Right forelimb (tissue), 1 donor: ENCODE results near the gene APPBP2.
"Not testable (repeated sequence)": the region's sequence is repeated elsewhere in the genome, so short reads cannot be mapped to it uniquely, and the experiment has no call there.

ENCODE experiments used
- DNase-seq: peaks from one replicate; pipeline ENCODE4 v3.0.0-alpha.2; 2018

APPBP2 gene

GRCh38 chr17:60525685-60526514, at the start of gene APPBP2:
Gene APPBP2, minus strand, starts transcription at chr17:60526242. Its CDS starts 311 bp downstream, at chr17:60525931.
- DNase-seq: peak; percentile 91

GRCh38 chr17:60573236-60574051, 47.4 kb upstream of the APPBP2 start:
- DNase-seq: no peak

DNA sequence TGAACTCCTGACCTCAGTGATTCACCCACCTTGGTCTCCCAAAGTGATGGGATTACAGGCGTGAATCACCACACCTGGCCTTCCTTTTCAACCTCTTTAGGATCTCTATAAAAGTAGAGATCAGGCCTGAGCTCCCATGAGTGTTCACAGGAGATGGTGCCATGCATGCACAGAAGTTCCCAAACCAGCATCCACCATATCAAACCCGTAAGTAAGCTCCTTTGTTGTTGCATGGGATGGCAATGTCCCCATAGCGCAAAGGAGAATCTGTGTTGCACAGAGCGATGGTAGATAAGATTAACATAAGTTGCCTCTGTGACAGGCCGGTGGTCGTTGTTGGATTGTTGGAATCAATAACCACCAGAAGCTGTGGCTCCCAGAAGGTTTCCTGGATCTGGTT, 39.2 kb upstream of the APPBP2 start:
- no peak for DNase-seq

DNA sequence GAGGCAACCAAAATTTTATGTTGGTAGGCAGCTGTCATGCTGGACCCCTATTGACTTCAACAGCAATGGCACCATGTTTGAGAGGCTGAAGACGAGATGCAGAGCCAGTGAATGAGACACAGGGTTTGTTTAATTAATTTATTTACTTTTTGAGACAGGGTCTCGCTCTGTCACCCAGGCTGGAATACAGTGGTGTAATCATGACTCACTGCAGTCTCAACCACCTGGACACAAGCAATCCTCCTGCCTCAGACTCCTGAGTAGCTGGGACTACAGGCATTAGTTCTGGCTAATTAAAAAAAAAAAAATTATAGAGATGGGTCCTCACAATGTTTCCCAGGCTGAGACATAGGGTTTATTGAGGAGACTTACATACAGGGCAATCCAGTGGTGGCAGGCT, 37.7 kb upstream of the APPBP2 start:
- DNase-seq: no peak

GRCh38 chr17:60562421-60562820, 36.4 kb upstream of the APPBP2 start:
- DNase-seq: no peak

- DNase-seq: no peak
Observed at GRCh38 chr17:60560860-60561257, 34.8 kb upstream of the APPBP2 start.

- no peak for DNase-seq
Observed at GRCh38 chr17:60559995-60560859, 34.2 kb upstream of the APPBP2 start.

DNA sequence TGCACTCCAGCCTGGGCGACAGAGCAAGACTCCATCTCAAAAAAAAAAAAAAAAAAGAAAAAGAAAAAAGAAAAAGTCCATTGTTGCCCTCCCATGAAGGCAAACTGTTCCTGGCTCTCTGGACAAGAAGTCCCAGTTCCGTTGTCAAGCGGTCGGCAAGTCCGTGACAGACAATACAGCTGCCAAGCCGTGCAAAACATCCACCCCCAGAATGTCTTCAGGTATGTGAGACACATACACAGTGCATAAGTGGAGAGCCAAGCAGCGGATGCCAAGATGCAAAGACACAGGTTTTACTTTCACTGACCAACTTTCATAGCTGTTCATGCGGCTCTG, 33.6 kb upstream of the APPBP2 start:
- DNase-seq: no peak

DNA sequence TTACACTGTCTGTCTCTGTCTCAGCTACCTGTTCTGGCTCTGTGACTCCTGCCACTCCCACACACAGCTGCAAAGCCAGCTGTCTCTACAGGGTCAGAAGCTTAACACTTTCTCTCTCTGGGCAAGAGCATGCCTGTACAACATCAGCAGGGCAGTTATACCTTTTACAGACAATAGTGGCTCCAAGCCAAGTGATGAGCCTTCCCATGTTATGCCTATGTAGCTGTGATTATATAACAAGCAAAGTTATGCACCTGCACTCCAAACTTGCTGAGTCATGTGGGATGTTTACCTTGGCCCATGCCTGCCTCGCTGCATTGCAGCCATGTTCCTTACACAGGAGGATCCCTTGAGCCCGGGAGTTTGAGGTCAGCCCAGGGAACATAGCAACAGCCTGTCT, 31.8 kb upstream of the APPBP2 start:
- no peak for DNase-seq

GRCh38 chr17:60555786-60556185, 29.7 kb upstream of the APPBP2 start:
- DNase-seq: no peak

DNA sequence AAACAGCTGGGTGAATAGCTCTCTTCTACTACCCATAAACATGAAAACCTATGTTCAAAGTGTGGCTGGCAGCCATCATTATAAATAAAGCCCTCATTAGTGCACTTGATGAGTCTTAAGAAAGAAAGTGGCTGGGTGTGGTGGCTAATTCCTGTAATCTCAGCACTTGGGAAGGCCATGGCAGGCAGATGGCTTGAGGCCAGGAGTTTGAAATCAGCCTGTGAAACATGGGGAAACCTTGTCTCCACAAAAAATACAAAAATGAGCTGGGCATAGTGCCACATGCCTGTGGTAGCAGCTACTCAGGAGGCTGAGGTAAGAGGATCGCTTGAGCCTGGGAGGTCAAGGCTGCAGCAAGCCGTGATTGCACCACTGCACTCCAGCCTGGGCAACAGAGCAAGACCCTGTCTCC, 28.3 kb upstream of the APPBP2 start:
- DNase-seq: no peak

DNA sequence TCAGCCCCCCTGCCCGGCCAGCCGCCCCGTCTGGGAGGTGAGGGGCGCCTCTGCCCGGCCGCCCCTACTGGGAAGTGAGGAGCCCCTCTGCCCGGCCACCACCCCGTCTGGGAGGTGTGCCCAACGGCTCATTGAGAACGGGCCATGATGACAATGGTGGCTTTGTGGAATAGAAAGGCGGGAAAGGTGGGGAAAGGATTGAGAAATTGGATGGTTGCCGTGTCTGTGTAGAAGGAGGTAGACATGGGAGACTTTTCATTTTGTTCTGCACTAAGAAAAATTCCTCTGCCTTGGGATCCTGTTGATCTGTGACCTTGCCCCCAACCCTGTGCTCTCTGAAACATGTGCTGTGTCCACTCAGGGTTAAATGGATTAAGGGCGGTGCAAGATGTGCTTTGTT, 26.2 kb upstream of the APPBP2 start:
- not testable (repeated sequence) for DNase-seq

GRCh38 chr17:60548990-60549389, 22.9 kb upstream of the APPBP2 start:
- no peak for DNase-seq

- no peak for DNase-seq
Observed at GRCh38 chr17:60545465-60546191, 19.6 kb upstream of the APPBP2 start.

GRCh38 chr17:60542071-60542470, 16.0 kb upstream of the APPBP2 start:
- DNase-seq: no peak

GRCh38 chr17:60540460-60540859, 14.4 kb upstream of the APPBP2 start:
- DNase-seq: no peak

DNA sequence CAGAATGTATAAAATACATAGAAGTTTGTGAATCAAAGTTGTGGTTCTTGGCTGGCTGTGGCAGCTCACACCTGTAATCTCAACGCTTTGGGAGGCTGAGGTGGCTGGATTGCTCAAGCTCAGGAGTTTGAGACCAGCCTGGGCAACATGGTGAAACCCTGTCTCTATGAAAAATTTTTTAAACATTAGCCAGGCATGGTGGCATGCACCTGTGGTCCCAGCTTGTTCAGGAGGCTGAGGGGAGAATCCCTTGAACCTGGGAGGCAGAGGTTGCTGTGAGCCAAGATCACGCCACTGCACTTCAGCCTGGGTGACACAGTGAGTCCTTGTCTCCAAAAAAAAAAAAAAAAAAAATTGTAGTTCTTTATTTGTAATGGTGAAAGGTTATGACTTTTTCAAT, 13.8 kb upstream of the APPBP2 start:
- no peak for DNase-seq

GRCh38 chr17:60538726-60539125, 12.7 kb upstream of the APPBP2 start:
- no peak for DNase-seq

- DNase-seq: no peak
Observed at GRCh38 chr17:60535382-60536279, 9.6 kb upstream of the APPBP2 start.

DNA sequence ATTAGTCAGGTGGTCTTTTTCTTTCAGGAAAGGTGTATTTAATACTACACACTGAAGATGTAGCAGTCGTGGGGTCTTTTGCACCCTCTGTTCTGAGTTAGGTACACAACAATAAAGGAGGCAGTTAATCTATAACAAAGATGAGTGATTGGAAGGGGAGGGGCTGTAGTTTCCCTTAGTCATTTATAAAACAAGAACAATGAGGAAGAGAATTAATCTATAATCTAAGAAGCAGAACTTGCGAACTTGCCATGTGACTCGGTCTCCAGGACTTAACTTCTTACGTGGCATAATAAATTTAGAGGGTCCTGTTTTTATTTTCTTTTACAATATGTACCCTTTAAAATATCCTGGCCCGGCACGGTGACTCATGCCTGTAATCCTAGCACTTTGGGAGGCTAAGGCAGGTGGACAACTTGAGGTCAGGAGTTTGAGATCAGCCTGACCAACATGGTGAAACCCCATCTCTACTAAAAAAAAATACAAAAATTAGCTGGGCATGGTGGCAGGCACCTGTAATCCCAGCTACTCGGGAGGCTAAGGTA, 8.6 kb upstream of the APPBP2 start:
- no peak for DNase-seq

GRCh38 chr17:60534010-60534555, 8.0 kb upstream of the APPBP2 start:
- DNase-seq: no peak
